ENCODE results near the gene CHST2. TPM values are rescaled to one million over a fixed set of nuclear protein-coding genes. Genes with fewer than 3 reads are reported as not detected.

CHST2 gene
- total and polyA plus RNA-seq, 4 experiments from 2014 or later, result 0.71 to 2.9 (median 1.1) TPM

DNA sequence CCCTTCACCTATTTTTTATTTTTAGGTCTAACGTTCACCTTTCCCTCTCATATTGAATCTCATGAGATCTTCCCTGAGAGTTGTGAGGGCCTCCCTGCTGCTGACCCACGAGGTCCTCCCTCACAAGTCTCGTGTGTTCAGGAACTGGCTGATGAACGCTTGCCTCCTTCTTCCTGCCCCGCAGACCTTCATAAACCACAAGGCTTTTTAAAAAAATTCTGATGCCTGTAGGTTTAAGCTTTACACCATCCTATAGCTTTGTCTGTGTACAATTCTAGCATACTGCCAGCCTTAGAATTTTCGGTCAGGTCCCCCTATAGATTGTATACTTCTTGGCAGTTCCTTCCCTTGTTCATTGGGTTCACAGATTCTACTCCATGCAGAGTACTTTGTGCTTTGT lies 50.5 kb downstream of the CHST2 start:
- Histone ChIP-seq H3K27ac (ENCODE audit: low read depth, low read length) (peak overlapping the region; percentile 20), H3K4me1 (ENCODE audit: insufficient read depth, low read length) (peaks cover 58% of the 10 kb centered on the region), H3K4me3 (ENCODE audit: low read length in 2 of 2) (no peak overlapping the region), H3K27me3 (ENCODE audit: insufficient read depth, low read length) (no peaks in the 10 kb centered on the region), H3K36me3 (ENCODE audit: insufficient read depth, low read length) (no peaks in the 10 kb centered on the region), H3K9me3 (ENCODE audit: control insufficient read depth in 1 of 2, low read length in 2 of 2) (no peaks in the 10 kb centered on the region)
- Mint-ChIP-seq H3K27ac (peak overlapping the region; percentile 76 to 90 (median 86)), H3K27me3 (no peaks in the 10 kb centered on the region), H3K4me3 (peak overlapping the region; percentile 46 to 75 (median 65)), H3K4me1 (peaks cover 45 to 66% (median 50%) of the 10 kb centered on the region in 4 donors), H3K9me3 (peaks cover 0 to 15% (median 8%) of the 10 kb centered on the region in 8 donors), H3K36me3 (peaks cover 0 to 4% of the 10 kb centered on the region in 2 donors)
- ChIA-PET POLR2A (ENCODE audit: partially characterized antibody) (interaction anchor here (2.2 to 2.7 kb wide), 2 partner anchors 50 to 802 kb away, joined by 5 to 9 read pairs; partner anchors contain the start of genes CHST2 and DIPK2A), CTCF (ENCODE audit: partially characterized antibody) (interaction anchor here (0.9 kb wide), 1 partner anchor 49 kb away, joined by 4 read pairs; no protein-coding TSS in a partner anchor)
- intact Hi-C loops (cut with micrococcal nuclease), result loop anchor here (2.0 kb wide), 1 partner anchor 49 kb away; no protein-coding TSS in a partner anchor
- no peak for DNase-seq

DNA sequence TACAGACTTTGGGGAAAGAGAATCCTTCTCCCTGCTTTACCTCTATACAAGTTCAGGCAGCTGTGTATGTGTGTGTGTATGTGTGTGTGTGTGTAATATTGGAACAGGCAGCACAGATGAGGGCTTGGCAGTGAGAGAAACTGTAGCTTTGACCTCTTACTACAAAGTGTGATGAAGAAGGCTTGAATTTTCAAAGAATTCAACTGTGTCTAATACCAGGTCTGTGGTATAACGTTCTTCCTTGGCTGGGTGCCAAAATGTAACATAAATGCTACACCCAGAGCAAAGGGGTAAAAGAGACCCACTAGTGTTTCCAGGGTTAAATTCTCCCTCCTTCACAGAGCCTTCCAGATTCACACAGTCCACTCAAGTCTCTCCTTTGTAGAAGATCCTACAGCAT lies 51.1 kb downstream of the CHST2 start:
- DNase-seq, result no peak

DNA sequence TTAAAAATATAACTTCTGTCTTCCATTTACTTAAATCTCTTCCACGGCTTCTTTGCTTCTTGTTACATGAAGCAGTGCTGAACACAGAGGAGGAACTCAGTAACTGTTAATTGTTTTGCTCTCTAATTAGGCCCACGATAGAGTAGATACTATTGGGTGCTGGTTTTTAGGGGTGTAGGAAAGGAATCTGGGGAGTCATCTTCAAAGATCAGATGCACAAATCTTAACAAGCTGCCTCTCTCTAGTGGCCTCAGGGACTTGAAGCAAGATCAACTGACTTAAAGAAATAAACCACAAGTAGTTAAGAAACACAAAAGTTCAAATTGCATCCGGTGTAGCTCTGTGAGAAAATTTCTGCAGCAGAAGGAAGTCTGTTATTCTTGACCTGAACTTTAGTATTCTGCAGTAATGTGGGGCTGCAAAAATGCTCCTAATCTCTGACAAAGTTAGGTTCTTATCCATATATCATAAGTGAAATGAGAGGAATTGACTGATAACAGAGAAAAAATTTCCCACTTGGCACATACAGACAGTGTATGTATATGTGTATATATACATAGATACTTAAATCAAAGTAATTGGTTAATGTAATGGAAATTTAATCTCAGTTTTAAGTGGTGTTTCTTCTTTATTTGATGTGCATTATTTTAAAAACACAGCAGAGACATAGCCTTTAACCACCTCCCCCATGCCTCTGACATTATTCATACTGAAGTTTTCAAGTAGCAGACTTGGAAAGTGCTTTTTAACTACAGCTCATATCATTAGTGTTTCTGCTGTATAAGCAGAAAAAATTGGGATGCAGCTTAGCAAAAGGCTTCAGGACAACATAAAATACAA lies 51.8 kb downstream of the CHST2 start:
- Histone ChIP-seq H3K4me1 (ENCODE audit: insufficient read depth, low read length) (peaks cover 52% of the 10 kb centered on the region), H3K9me3 (ENCODE audit: control insufficient read depth in 1 of 2, low read length in 2 of 2) (no peaks in the 10 kb centered on the region), H3K4me3 (ENCODE audit: low read length in 2 of 2) (no peak overlapping the region), H3K27ac (ENCODE audit: low read depth, low read length) (peak overlapping the region; percentile 20), H3K36me3 (ENCODE audit: insufficient read depth, low read length) (no peaks in the 10 kb centered on the region), H3K27me3 (ENCODE audit: insufficient read depth, low read length) (no peaks in the 10 kb centered on the region)
- H3K27me3 Mint-ChIP-seq, result no peaks in the 10 kb centered on the region
- peaks cover 0 to 15% (median 8%) of the 10 kb centered on the region in 8 donors for H3K9me3 Mint-ChIP-seq
- peak overlapping the region; percentile 12 to 83 (median 74) for H3K4me3 Mint-ChIP-seq
- CTCF ChIA-PET (ENCODE audit: partially characterized antibody), result interaction anchor here (1.0 kb wide), 1 partner anchor 52 kb away, joined by 4 read pairs; the partner anchor contains the start of gene CHST2
- peaks cover 0 to 4% of the 10 kb centered on the region in 2 donors for H3K36me3 Mint-ChIP-seq
- peak overlapping the region; percentile 76 to 90 (median 86) for H3K27ac Mint-ChIP-seq
- peaks cover 42 to 54% (median 48%) of the 10 kb centered on the region in 4 donors for H3K4me1 Mint-ChIP-seq
- intact Hi-C loops (cut with micrococcal nuclease), result loop anchor here (2.0 kb wide), 1 partner anchor 51 kb away; no protein-coding TSS in a partner anchor
- POLR2A ChIA-PET (ENCODE audit: partially characterized antibody), result interaction anchor here (2.2 to 2.7 kb wide), 2 partner anchors 51 to 801 kb away, joined by 5 to 9 read pairs; partner anchors contain the start of genes CHST2 and DIPK2A
- peak in 3 of 5 donors; percentile 26 to 29 (median 27) for DNase-seq

More for the DNA sequence above, 51.1 kb downstream of the CHST2 start:
- Histone ChIP-seq H3K27me3 (ENCODE audit: insufficient read depth, low read length) (no peaks in the 10 kb centered on the region), H3K4me1 (ENCODE audit: insufficient read depth, low read length) (peaks cover 52% of the 10 kb centered on the region), H3K4me3 (ENCODE audit: low read length in 2 of 2) (no peak overlapping the region), H3K36me3 (ENCODE audit: insufficient read depth, low read length) (no peaks in the 10 kb centered on the region), H3K9me3 (ENCODE audit: control insufficient read depth in 1 of 2, low read length in 2 of 2) (no peaks in the 10 kb centered on the region), H3K27ac (ENCODE audit: low read depth, low read length) (peak overlapping the region; percentile 20)
- ChIA-PET POLR2A (ENCODE audit: partially characterized antibody) (interaction anchor here (2.2 to 2.7 kb wide), 2 partner anchors 50 to 801 kb away, joined by 5 to 9 read pairs; partner anchors contain the start of genes CHST2 and DIPK2A), CTCF (ENCODE audit: partially characterized antibody) (interaction anchor here (1.0 kb wide), 1 partner anchor 51 kb away, joined by 4 read pairs; the partner anchor contains the start of gene CHST2)
- Mint-ChIP-seq H3K4me1 (peaks cover 42 to 61% (median 48%) of the 10 kb centered on the region in 4 donors), H3K9me3 (peaks cover 0 to 15% (median 8%) of the 10 kb centered on the region in 8 donors), H3K36me3 (peaks cover 0 to 4% of the 10 kb centered on the region in 2 donors), H3K27ac (peak overlapping the region; percentile 76 to 90 (median 86)), H3K4me3 (peak overlapping the region; percentile 12 to 83 (median 74)), H3K27me3 (no peaks in the 10 kb centered on the region)
- intact Hi-C loops (cut with micrococcal nuclease), result loop anchor here (2.0 kb wide), 1 partner anchor 50 kb away; no protein-coding TSS in a partner anchor

DNA sequence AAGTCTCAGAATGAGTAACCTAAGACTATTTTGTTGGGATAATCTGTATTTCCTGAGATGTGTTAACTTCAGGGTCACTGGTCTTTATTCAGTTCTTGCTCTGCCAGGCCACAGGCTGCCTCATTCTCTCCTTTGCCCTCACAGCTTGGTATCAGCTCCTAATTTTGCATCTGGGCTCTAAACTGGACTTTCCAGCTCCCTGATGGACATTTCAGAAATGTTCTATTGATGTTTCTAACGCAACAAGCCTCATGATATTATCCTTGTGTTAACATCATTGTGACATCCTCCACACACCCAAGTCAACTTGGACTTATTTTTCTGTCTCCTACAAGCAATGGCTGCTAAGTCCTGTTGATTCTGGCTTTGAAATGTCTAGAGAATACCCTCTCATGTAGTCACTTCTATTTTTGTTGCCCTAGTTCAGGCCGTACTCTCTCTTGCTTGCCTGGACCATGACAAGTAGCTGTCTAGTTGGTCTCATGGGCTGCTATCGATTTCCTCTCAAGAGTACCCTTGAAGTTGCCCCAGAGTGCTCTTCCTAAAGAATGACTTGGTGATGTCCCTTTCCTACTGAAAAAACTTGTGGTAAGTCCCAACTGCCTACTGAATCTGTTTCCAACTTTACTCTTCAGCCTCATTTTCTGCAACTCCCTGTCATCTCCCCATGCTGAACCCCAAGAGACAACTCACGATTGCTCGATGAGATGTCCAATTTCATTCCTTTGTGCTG lies 52.7 kb downstream of the CHST2 start:
- Mint-ChIP-seq H3K9me3 (peaks cover 0 to 15% (median 8%) of the 10 kb centered on the region in 8 donors), H3K4me1 (peaks cover 42 to 53% (median 48%) of the 10 kb centered on the region in 4 donors), H3K27me3 (no peaks in the 10 kb centered on the region), H3K27ac (peak overlapping the region in 4 of 7 donors; percentile 27 to 57 (median 45)), H3K4me3 (peak overlapping the region in 5 of 8 donors; percentile 0 to 67 (median 22)), H3K36me3 (peaks cover 0 to 4% of the 10 kb centered on the region in 2 donors)
- Histone ChIP-seq H3K36me3 (ENCODE audit: insufficient read depth, low read length) (no peaks in the 10 kb centered on the region), H3K9me3 (ENCODE audit: control insufficient read depth in 1 of 2, low read length in 2 of 2) (no peaks in the 10 kb centered on the region), H3K4me1 (ENCODE audit: insufficient read depth, low read length) (peaks cover 52% of the 10 kb centered on the region), H3K27ac (ENCODE audit: low read depth, low read length) (no peak overlapping the region), H3K27me3 (ENCODE audit: insufficient read depth, low read length) (no peaks in the 10 kb centered on the region), H3K4me3 (ENCODE audit: low read length in 2 of 2) (no peak overlapping the region)
- CTCF ChIA-PET (ENCODE audit: partially characterized antibody), result no interaction called here
- DNase-seq, result no peak
- POLR2A ChIA-PET (ENCODE audit: partially characterized antibody), result interaction anchor here (2.7 kb wide), 1 partner anchor 52 kb away, joined by 9 read pairs; the partner anchor contains the start of gene CHST2
- intact Hi-C loops (cut with micrococcal nuclease), result no loop called here

DNA sequence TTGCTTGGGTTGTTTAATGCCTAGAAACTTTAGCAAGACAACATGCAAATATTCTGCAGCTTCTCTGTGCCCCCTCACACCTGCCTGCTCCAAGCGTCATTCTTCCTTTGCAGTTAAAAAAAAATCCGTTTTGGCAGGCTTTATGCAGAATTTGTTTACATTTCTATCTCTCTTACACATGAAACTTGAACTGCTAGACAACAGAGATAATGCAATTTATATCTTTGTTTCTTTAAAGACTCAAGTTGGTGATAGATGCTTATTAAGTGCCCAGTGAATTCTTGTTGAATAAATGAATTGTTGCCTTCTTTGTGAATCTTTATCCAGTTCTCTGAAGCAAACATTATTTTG lies 53.2 kb downstream of the CHST2 start:
- H3K27ac Mint-ChIP-seq, result peak overlapping the region in 4 of 7 donors; percentile 14 to 57 (median 45)
- H3K4me1 ChIP-seq (ENCODE audit: insufficient read depth, low read length), result peaks cover 49% of the 10 kb centered on the region
- H3K36me3 ChIP-seq (ENCODE audit: insufficient read depth, low read length), result no peaks in the 10 kb centered on the region
- no peak for DNase-seq
- H3K9me3 Mint-ChIP-seq, result peaks cover 0 to 15% (median 8%) of the 10 kb centered on the region in 8 donors
- H3K27me3 Mint-ChIP-seq, result no peaks in the 10 kb centered on the region
- H3K27me3 ChIP-seq (ENCODE audit: insufficient read depth, low read length), result no peaks in the 10 kb centered on the region
- H3K9me3 ChIP-seq (ENCODE audit: control insufficient read depth in 1 of 2, low read length in 2 of 2), result no peaks in the 10 kb centered on the region
- H3K27ac ChIP-seq (ENCODE audit: low read depth, low read length), result no peak overlapping the region
- POLR2A ChIA-PET (ENCODE audit: partially characterized antibody), result no interaction called here
- peaks cover 42 to 53% (median 48%) of the 10 kb centered on the region in 4 donors for H3K4me1 Mint-ChIP-seq
- intact Hi-C loops (cut with micrococcal nuclease), result no loop called here
- H3K4me3 Mint-ChIP-seq, result peak overlapping the region in 2 of 8 donors; percentile 1 to 16
- CTCF ChIA-PET (ENCODE audit: partially characterized antibody), result no interaction called here
- H3K36me3 Mint-ChIP-seq, result peaks cover 0 to 4% of the 10 kb centered on the region in 2 donors
- H3K4me3 ChIP-seq (ENCODE audit: low read length in 2 of 2), result no peak overlapping the region

DNA sequence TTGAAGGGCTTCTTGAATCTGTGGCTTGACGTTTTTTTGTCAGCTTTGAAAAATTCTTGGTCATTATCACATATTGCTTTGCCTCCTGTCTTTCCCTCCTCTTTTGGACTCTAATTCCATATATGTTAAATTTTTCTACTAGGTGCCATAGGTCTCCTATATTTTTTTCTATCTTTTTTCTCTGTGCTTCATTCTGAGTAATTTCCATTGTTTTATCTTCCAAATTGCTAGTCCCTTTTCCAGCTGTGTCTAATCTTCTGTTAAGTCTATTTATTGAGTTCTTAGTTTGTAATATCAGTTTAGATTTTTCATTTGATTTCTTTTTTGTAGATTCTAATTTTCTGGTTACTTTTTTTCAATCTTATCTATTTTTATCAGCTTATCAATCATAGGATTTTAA lies 53.7 kb downstream of the CHST2 start:
- intact Hi-C loops (cut with micrococcal nuclease), result no loop called here
- no peaks in the 10 kb centered on the region for H3K27me3 Mint-ChIP-seq
- CTCF ChIA-PET (ENCODE audit: partially characterized antibody), result no interaction called here
- H3K4me3 Mint-ChIP-seq, result peak overlapping the region in 2 of 8 donors; percentile 2 to 55
- peaks cover 0 to 15% (median 8%) of the 10 kb centered on the region in 8 donors for H3K9me3 Mint-ChIP-seq
- H3K4me1 Mint-ChIP-seq, result peaks cover 40 to 53% (median 47%) of the 10 kb centered on the region in 4 donors
- no peak for DNase-seq
- H3K27ac Mint-ChIP-seq, result peak overlapping the region in 1 of 7 donors; percentile 2
- Histone ChIP-seq H3K27ac (ENCODE audit: low read depth, low read length) (no peak overlapping the region), H3K9me3 (ENCODE audit: control insufficient read depth in 1 of 2, low read length in 2 of 2) (no peaks in the 10 kb centered on the region), H3K27me3 (ENCODE audit: insufficient read depth, low read length) (no peaks in the 10 kb centered on the region), H3K4me3 (ENCODE audit: low read length in 2 of 2) (no peak overlapping the region), H3K36me3 (ENCODE audit: insufficient read depth, low read length) (no peaks in the 10 kb centered on the region), H3K4me1 (ENCODE audit: insufficient read depth, low read length) (peaks cover 44% of the 10 kb centered on the region)
- POLR2A ChIA-PET (ENCODE audit: partially characterized antibody), result no interaction called here
- peaks cover 0 to 4% of the 10 kb centered on the region in 2 donors for H3K36me3 Mint-ChIP-seq
